Small intestine (tissue), 4 donors: ENCODE results near the gene VPS18. TPM values are rescaled to one million over a fixed set of nuclear protein-coding genes. Genes with fewer than 3 reads are reported as not detected.

Source experiments
- polyA plus RNA-seq, 4 donors: library from polyadenylated mRNA; stranded (reverse) in 3 of 4; unstranded in 1 of 4; fragments of 200-250 nt in 3 of 4; fragments of 120-200 nt in 1 of 4; gene quantifications; one replicate each; pipeline versions ENCODE4 v1.2.1 to v1.2.3, GENCODE V29; 2013
- donor health status: healthy with polysubstance abuse.
- donor health status: Bipolar disorder and iron deficiency.
- donor health status: healthy.

The VPS18 gene
- polyA plus RNA-seq, 4 donors: 7.6 to 20.2 (median 10.7) TPM

Other genes starting within 250 kb of the VPS18 start
- 1 to 10 TPM in 3 of 4 donors, under 1 TPM in 1; 0.89 to 8.5 (median 5.1) TPM for gene RAD51, start 199.3 kb upstream of the VPS18 start, polyA plus RNA-seq
- gene RMDN3, start 139.2 kb upstream of the VPS18 start, polyA plus RNA-seq: 10 to 100 TPM; 36.6 to 80.8 (median 68.2) TPM
- 100 to 1,000 TPM in 3 of 4 donors, 10 to 100 TPM in 1; 96.7 to 222 (median 147) TPM for gene GCHFR, start 130.4 kb upstream of the VPS18 start, polyA plus RNA-seq
- gene C15orf62, start 124.5 kb upstream of the VPS18 start, polyA plus RNA-seq: 1 to 10 TPM in 1 of 4 donors, under 1 TPM in 2, not detected in 1; 0.88 to 5.1 (median 0.89) TPM
- 10 to 100 TPM; 28.1 to 94.6 (median 44.1) TPM for gene ZFYVE19, start 87.4 kb upstream of the VPS18 start, polyA plus RNA-seq
- gene DNAJC17, start 87.0 kb upstream of the VPS18 start, polyA plus RNA-seq: 10 to 100 TPM; 41.0 to 95.9 (median 59.1) TPM
- 100 to 1,000 TPM in 3 of 4 donors, 10 to 100 TPM in 1; 23.3 to 348 (median 226) TPM for gene PPP1R14D, start 65.7 kb upstream of the VPS18 start, polyA plus RNA-seq
- gene SPINT1, start 50.4 kb upstream of the VPS18 start, polyA plus RNA-seq: 100 to 1,000 TPM in 3 of 4 donors, 10 to 100 TPM in 1; 85.0 to 258 (median 187) TPM
- gene RHOV, start 20.2 kb upstream of the VPS18 start, polyA plus RNA-seq: 1 to 10 TPM in 3 of 4 donors, under 1 TPM in 1; 0.67 to 1.9 (median 1.6) TPM
- 10 to 100 TPM in 2 of 4 donors, 1 to 10 TPM in 1, under 1 TPM in 1; 0.81 to 14.4 (median 7.3) TPM for gene DLL4, start 34.9 kb downstream of the VPS18 start, polyA plus RNA-seq
- 10 to 100 TPM in 1 of 4 donors, 1 to 10 TPM in 2, under 1 TPM in 1; 0.96 to 37.3 (median 5.0) TPM for gene CHAC1, start 59.0 kb downstream of the VPS18 start, polyA plus RNA-seq
- gene INO80, start 221.8 kb downstream of the VPS18 start, polyA plus RNA-seq: 10 to 100 TPM in 2 of 4 donors, 1 to 10 TPM in 2; 6.9 to 18.7 (median 11.5) TPM